Measurements from ENCODE around the gene UMAD1.

GRCh38 chr7:7761340-7761973 is 120.9 kb downstream of the UMAD1 start:
- no peak for TF ChIP-seq POLR2A (IDR thresholded peaks at IDR 0.05)
- peak in 3 of 6 experiments; percentile 29 to 49 (median 48) for TF ChIP-seq CTCF (IDR thresholded peaks at IDR 0.05)

Data from thyroid gland (tissue), 4 donors.